ENCODE data around the gene BCAS1. TPM values are rescaled to one million over a fixed set of nuclear protein-coding genes. Genes with fewer than 3 reads are reported as not detected.
A peak's percentile ranks its signal among the peaks of the same experiment; 100 is the strongest.

BCAS1 gene
- total RNA-seq, 1 experiment from 2014 or later, result 0.17 TPM

- ChIA-PET CTCF (interaction anchor here (1.2 kb wide), 1 partner anchor 255 kb away, joined by 3 read pairs; no protein-coding TSS in a partner anchor), POLR2A (no interaction called here), RAD21 (ENCODE audit: low non-redundant PET in 1 of 2, low total read pairs in 2 of 2, uncharacterized antibody in 2 of 2, unreplicated experiment in 2 of 2) (no interaction called here)
- H3K36me3 ChIP-seq (ENCODE audit: control insufficient read depth in 1 of 2, insufficient read depth in 2 of 2, low read length in 2 of 2), result no peaks in the 10 kb centered on the region
- intact Hi-C loops (cut with micrococcal nuclease), result loop anchor here (5.0 to 10.0 kb wide), 2 partner anchors 118 to 720 kb away; no protein-coding TSS in a partner anchor
- no peaks in the 10 kb centered on the region for H3K27me3 ChIP-seq (ENCODE audit: insufficient read depth, low read length)
- no peaks in the 10 kb centered on the region for H3K9me2 ChIP-seq (ENCODE audit: insufficient read depth)
- no peak for ATAC-seq
- BruUV-seq (replicated peaks), result no TSS peak
- H3K9ac ChIP-seq (ENCODE audit: low read length), result no peak overlapping the region
- H3K79me2 ChIP-seq (ENCODE audit: insufficient read depth, low read length), result no peaks in the 10 kb centered on the region
- no peak overlapping the region for H2AFZ ChIP-seq (ENCODE audit: low read depth, low read length, poor library complexity, severe bottlenecking)
- TF ChIP-seq EZH2phosphoT487 (IDR thresholded peaks at IDR 0.05; ENCODE audit: borderline replicate concordance) (no peak), MAX (IDR thresholded peaks at IDR 0.05) (no peak), TCF7L2 (IDR thresholded peaks at IDR 0.05; ENCODE audit: borderline replicate concordance, extremely low read depth, insufficient read depth, insufficient read length) (no peak)
- no peaks in the 10 kb centered on the region for H3K9me3 ChIP-seq (ENCODE audit: control insufficient read depth in 1 of 2, insufficient read depth in 1 of 2, low read depth in 1 of 2, low read length in 2 of 2)
- DNase-seq (ENCODE audit: low read depth, low spot score), result no peak
- no peak overlapping the region for H3K4me2 ChIP-seq (ENCODE audit: low read length)
- H3K27ac ChIP-seq (ENCODE audit: low read depth, low read length), result no peak overlapping the region
- H4K20me1 ChIP-seq (ENCODE audit: insufficient read depth), result no peaks in the 10 kb centered on the region
- peaks cover 6 to 28% of the 10 kb centered on the region in 2 experiments; a peak in 3 of 4 replicates for H3K4me1 ChIP-seq (ENCODE audit: control insufficient read depth in 1 of 2, insufficient read depth in 2 of 2, low read length in 2 of 2)
- H3K4me3 ChIP-seq (replicated peaks in 1 of 2; ENCODE audit: low read depth in 1 of 2, low read length in 2 of 2), result no peak overlapping the region
Observed at GRCh38 chr20:53944796-53945195, 125.6 kb downstream of the BCAS1 start.

- intact Hi-C loops (cut with micrococcal nuclease), result loop anchor here (2.0 to 10.0 kb wide), 3 partner anchors 119 to 719 kb away; no protein-coding TSS in a partner anchor
- H3K79me2 ChIP-seq (ENCODE audit: insufficient read depth, low read length), result no peaks in the 10 kb centered on the region
- no peak overlapping the region for H3K9ac ChIP-seq (ENCODE audit: low read length)
- H3K36me3 ChIP-seq (ENCODE audit: control insufficient read depth in 1 of 2, insufficient read depth in 2 of 2, low read length in 2 of 2), result no peaks in the 10 kb centered on the region
- H3K4me1 ChIP-seq (ENCODE audit: control insufficient read depth in 1 of 2, insufficient read depth in 2 of 2, low read length in 2 of 2), result peaks cover 0 to 22% of the 10 kb centered on the region in 2 experiments; a peak in 2 of 4 replicates
- H3K27me3 ChIP-seq (ENCODE audit: insufficient read depth, low read length), result no peaks in the 10 kb centered on the region
- no peaks in the 10 kb centered on the region for H3K9me3 ChIP-seq (ENCODE audit: control insufficient read depth in 1 of 2, insufficient read depth in 1 of 2, low read depth in 1 of 2, low read length in 2 of 2)
- no peak overlapping the region for H3K27ac ChIP-seq (ENCODE audit: low read depth, low read length)
- H3K9me2 ChIP-seq (ENCODE audit: insufficient read depth), result no peaks in the 10 kb centered on the region
- ChIA-PET CTCF (no interaction called here), POLR2A (no interaction called here), RAD21 (ENCODE audit: low non-redundant PET in 1 of 2, low total read pairs in 2 of 2, uncharacterized antibody in 2 of 2, unreplicated experiment in 2 of 2) (no interaction called here)
- no TSS peak for BruUV-seq (replicated peaks)
- TF ChIP-seq CTCF (IDR thresholded peaks at IDR 0.05 in 2 of 3, conservative IDR thresholded peaks at IDR 0.05 in 1 of 3; ENCODE audit: borderline replicate concordance in 1 of 3, insufficient read depth in 1 of 3, low read depth in 2 of 3, low read length in 2 of 3), result peak; percentile 51; a peak in 5 of 6 replicates
- TF ChIP-seq RAD21 (IDR thresholded peaks at IDR 0.05; ENCODE audit: low read depth), result peak; percentile 64
- no peak for TF ChIP-seq FOSL1 (IDR thresholded peaks at IDR 0.05; ENCODE audit: low read depth)
- no peak overlapping the region for H3K4me3 ChIP-seq (replicated peaks in 1 of 2; ENCODE audit: low read depth in 1 of 2, low read length in 2 of 2)
- peak overlapping the region; percentile 32 for H3K4me2 ChIP-seq (ENCODE audit: low read length)
- peak overlapping the region; percentile 88 for H2AFZ ChIP-seq (ENCODE audit: low read depth, low read length, poor library complexity, severe bottlenecking)
- ATAC-seq (peak; percentile 48; the same call in 1 of the 2 replicates), DNase-seq (ENCODE audit: low read depth, low spot score) (no peak)
- H4K20me1 ChIP-seq (ENCODE audit: insufficient read depth), result no peaks in the 10 kb centered on the region
Observed at GRCh38 chr20:53943522-53944291, 126.7 kb downstream of the BCAS1 start.
